K562 (cell line): ENCODE data around the gene TMEM267. TPM values are rescaled to one million over a fixed set of nuclear protein-coding genes. Genes with fewer than 3 reads are reported as not detected.

Experiments
- ARHGAP35 ChIP-seq: fragments of 450-650 bp; IDR thresholded peaks from 2 replicates; pipeline ENCODE4 v1.6.1; 2018; ENCODE audit not compliant: partially characterized antibody
- BACH1 ChIP-seq: fragments of 200-800 bp; sonication (Bioruptor generic); IDR thresholded peaks from 2 replicates; pipeline ENCODE4 v1.6.1; 2016; ENCODE audit warnings: missing genetic modification characterization, missing compliant biosample characterization
- CCAR2 ChIP-seq: fragments of 200-400 bp; formaldehyde crosslinking; IDR thresholded peaks from 2 replicates; pipeline ENCODE4 v1.6.1; 2017; ENCODE audit warnings: mild to moderate bottlenecking, low read depth, low read length
- CTBP1 ChIP-seq: fragments of 450-650 bp; IDR thresholded peaks from 2 replicates; pipeline ENCODE4 v1.6.1; 2016; ENCODE audit warnings: borderline replicate concordance
- FOXJ2 ChIP-seq: fragments of 200-800 bp; sonication (Bioruptor generic); IDR thresholded peaks from 2 replicates; pipeline ENCODE4 v1.6.1; 2016; ENCODE audit warnings: missing genetic modification characterization, missing compliant biosample characterization
- RBM39 ChIP-seq: fragments of 200-400 bp; formaldehyde crosslinking; optimal IDR thresholded peaks from 2 replicates; pipeline ENCODE3; 2018; ENCODE audit warnings: low read depth, low read length
- SAP30 ChIP-seq: fragments of 200-600 bp; sonication (generic); IDR thresholded peaks from 2 replicates; pipeline ENCODE4 v1.6.1; 2012; ENCODE audit warnings: borderline replicate concordance, low read depth, mild to moderate bottlenecking, moderate library complexity, low read length, control low read depth, inconsistent platforms; ENCODE audit not compliant: insufficient read depth, poor library complexity, severe bottlenecking
- XRCC4 ChIP-seq: IDR thresholded peaks from one replicate; pipeline ENCODE4 v1.6.1; 2011; ENCODE audit not compliant: insufficient read depth, insufficient read length; ENCODE audit errors: extremely low read depth
- ZNF384 ChIP-seq: IDR thresholded peaks from 2 replicates; pipeline ENCODE4 v1.6.1; 2012; ENCODE audit warnings: low read depth, low read length, improper control_type of control experiment
- polyA plus RNA-seq, 8 experiments: library from polyadenylated mRNA; depleted of rRNA in 4 of 8; stranded (reverse) in 5 of 8; unstranded in 3 of 8; fragments of >200 nt; fragmentation: Nextera tagmentation in 2 of 8; fragmentation: Illumina TruSeq in 1 of 8; extraction: Ambion mirVana in 2 of 8; extraction: Trizol in 1 of 8; gene quantifications; 2 replicates each; pipeline versions ENCODE4 v1.2.1 to v1.2.3, GENCODE V29; 2011 to 2014; ENCODE audit warnings: inconsistent platforms in 1 of 8, missing spikeins in 1 of 8
- total RNA-seq, 7 experiments: library from RNA; depleted of rRNA in 6 of 7; stranded (reverse); fragments of >200 nt in 6 of 7; fragmentation: Illumina TruSeq in 2 of 7; extraction: Trizol in 2 of 7; gene quantifications; 2 replicates each; pipeline versions ENCODE4 v1.2.1 to v1.2.3, GENCODE V29; 2011 to 2021; ENCODE audit warnings: low replicate concordance in 1 of 7
- TF ChIP-seq, protein P1 (sequence below): sonication (generic); formaldehyde crosslinking; IDR thresholded peaks from 2 replicates; pipeline ENCODE4 v1.8.1; 2023; ENCODE audit warnings: missing genetic modification reagents, mild to moderate bottlenecking, borderline replicate concordance
- TF ChIP-seq, protein P2 (sequence below): sonication (generic); formaldehyde crosslinking; IDR thresholded peaks from 2 replicates; pipeline ENCODE4 v1.8.1; 2023; ENCODE audit warnings: mild to moderate bottlenecking, missing genetic modification reagents
- TF ChIP-seq, protein P3 (sequence below): fragments of 250-450 bp; sonication (Bioruptor Pico); IDR thresholded peaks from 2 replicates; pipeline ENCODE4 v1.4.0; 2020

The TMEM267 gene
- total and polyA plus RNA-seq, 9 of the 15 experiments (the other 6 are each of a cell fraction or from before 2014, with no cell fraction given): 8.1 to 61.1 (median 17.8) TPM

- TF ChIP-seq, protein P1, sequence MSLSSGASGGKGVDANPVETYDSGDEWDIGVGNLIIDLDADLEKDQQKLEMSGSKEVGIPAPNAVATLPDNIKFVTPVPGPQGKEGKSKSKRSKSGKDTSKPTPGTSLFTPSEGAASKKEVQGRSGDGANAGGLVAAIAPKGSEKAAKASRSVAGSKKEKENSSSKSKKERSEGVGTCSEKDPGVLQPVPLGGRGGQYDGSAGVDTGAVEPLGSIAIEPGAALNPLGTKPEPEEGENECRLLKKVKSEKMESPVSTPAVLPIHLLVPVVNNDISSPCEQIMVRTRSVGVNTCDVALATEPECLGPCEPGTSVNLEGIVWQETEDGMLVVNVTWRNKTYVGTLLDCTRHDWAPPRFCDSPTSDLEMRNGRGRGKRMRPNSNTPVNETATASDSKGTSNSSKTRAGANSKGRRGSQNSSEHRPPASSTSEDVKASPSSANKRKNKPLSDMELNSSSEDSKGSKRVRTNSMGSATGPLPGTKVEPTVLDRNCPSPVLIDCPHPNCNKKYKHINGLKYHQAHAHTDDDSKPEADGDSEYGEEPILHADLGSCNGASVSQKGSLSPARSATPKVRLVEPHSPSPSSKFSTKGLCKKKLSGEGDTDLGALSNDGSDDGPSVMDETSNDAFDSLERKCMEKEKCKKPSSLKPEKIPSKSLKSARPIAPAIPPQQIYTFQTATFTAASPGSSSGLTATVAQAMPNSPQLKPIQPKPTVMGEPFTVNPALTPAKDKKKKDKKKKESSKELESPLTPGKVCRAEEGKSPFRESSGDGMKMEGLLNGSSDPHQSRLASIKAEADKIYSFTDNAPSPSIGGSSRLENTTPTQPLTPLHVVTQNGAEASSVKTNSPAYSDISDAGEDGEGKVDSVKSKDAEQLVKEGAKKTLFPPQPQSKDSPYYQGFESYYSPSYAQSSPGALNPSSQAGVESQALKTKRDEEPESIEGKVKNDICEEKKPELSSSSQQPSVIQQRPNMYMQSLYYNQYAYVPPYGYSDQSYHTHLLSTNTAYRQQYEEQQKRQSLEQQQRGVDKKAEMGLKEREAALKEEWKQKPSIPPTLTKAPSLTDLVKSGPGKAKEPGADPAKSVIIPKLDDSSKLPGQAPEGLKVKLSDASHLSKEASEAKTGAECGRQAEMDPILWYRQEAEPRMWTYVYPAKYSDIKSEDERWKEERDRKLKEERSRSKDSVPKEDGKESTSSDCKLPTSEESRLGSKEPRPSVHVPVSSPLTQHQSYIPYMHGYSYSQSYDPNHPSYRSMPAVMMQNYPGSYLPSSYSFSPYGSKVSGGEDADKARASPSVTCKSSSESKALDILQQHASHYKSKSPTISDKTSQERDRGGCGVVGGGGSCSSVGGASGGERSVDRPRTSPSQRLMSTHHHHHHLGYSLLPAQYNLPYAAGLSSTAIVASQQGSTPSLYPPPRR (CRISPR knock-in tag): no peak
- TF ChIP-seq BACH1 (tag) (no peak), XRCC4 (no peak), FOXJ2 (tag) (peak; percentile 68; the same call in 1 of the 2 replicates), ZNF384 (0 out of 2 replicates have a peak, but pooled peaks have one; percentile 6), SAP30 (peak; percentile 95), RBM39 (peak; percentile 72), ARHGAP35 (no peak), CCAR2 (no peak), CTBP1 (no peak)
- TF ChIP-seq, protein P2, sequence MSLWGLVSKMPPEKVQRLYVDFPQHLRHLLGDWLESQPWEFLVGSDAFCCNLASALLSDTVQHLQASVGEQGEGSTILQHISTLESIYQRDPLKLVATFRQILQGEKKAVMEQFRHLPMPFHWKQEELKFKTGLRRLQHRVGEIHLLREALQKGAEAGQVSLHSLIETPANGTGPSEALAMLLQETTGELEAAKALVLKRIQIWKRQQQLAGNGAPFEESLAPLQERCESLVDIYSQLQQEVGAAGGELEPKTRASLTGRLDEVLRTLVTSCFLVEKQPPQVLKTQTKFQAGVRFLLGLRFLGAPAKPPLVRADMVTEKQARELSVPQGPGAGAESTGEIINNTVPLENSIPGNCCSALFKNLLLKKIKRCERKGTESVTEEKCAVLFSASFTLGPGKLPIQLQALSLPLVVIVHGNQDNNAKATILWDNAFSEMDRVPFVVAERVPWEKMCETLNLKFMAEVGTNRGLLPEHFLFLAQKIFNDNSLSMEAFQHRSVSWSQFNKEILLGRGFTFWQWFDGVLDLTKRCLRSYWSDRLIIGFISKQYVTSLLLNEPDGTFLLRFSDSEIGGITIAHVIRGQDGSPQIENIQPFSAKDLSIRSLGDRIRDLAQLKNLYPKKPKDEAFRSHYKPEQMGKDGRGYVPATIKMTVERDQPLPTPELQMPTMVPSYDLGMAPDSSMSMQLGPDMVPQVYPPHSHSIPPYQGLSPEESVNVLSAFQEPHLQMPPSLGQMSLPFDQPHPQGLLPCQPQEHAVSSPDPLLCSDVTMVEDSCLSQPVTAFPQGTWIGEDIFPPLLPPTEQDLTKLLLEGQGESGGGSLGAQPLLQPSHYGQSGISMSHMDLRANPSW: peak; percentile 87; the same call in 1 of the 2 replicates
- TF ChIP-seq, protein P3, sequence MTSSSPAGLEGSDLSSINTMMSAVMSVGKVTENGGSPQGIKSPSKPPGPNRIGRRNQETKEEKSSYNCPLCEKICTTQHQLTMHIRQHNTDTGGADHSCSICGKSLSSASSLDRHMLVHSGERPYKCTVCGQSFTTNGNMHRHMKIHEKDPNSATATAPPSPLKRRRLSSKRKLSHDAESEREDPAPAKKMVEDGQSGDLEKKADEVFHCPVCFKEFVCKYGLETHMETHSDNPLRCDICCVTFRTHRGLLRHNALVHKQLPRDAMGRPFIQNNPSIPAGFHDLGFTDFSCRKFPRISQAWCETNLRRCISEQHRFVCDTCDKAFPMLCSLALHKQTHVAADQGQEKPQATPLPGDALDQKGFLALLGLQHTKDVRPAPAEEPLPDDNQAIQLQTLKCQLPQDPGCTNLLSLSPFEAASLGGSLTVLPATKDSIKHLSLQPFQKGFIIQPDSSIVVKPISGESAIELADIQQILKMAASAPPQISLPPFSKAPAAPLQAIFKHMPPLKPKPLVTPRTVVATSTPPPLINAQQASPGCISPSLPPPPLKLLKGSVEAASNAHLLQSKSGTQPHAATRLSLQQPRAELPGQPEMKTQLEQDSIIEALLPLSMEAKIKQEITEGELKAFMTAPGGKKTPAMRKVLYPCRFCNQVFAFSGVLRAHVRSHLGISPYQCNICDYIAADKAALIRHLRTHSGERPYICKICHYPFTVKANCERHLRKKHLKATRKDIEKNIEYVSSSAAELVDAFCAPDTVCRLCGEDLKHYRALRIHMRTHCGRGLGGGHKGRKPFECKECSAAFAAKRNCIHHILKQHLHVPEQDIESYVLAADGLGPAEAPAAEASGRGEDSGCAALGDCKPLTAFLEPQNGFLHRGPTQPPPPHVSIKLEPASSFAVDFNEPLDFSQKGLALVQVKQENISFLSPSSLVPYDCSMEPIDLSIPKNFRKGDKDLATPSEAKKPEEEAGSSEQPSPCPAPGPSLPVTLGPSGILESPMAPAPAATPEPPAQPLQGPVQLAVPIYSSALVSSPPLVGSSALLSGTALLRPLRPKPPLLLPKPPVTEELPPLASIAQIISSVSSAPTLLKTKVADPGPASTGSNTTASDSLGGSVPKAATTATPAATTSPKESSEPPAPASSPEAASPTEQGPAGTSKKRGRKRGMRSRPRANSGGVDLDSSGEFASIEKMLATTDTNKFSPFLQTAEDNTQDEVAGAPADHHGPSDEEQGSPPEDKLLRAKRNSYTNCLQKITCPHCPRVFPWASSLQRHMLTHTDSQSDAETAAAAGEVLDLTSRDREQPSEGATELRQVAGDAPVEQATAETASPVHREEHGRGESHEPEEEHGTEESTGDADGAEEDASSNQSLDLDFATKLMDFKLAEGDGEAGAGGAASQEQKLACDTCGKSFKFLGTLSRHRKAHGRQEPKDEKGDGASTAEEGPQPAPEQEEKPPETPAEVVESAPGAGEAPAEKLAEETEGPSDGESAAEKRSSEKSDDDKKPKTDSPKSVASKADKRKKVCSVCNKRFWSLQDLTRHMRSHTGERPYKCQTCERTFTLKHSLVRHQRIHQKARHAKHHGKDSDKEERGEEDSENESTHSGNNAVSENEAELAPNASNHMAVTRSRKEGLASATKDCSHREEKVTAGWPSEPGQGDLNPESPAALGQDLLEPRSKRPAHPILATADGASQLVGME (CRISPR knock-in tag): 0 out of 2 replicates have a peak, but pooled peaks have one; percentile 9
These were observed 31.4 kb upstream of the TMEM267 start, which contains the start of gene C5orf34 (continued) for GRCh38 chr5:43514816-43515677.
